Lung microvascular endothelial cell (primary cell): ENCODE measurements around the gene SERPINA10. TPM values are rescaled to one million over a fixed set of nuclear protein-coding genes. Genes with fewer than 3 reads are reported as not detected.
"Not testable (repeated sequence)": the region's sequence is repeated elsewhere in the genome, so short reads cannot be mapped to it uniquely, and the experiment has no call there.

ENCODE experiments used
- DNase-seq, 2 donors: peaks; one replicate each; pipeline versions ENCODE4 v3.0.0 to v3.0.0-alpha.2; 2010; ENCODE audit warnings: low read depth in 2 of 2
- total RNA-seq: library from RNA; depleted of rRNA; stranded (reverse); fragments of >200 nt; gene quantifications from 2 replicates; pipeline ENCODE4 v1.2.1, GENCODE V29; 2014

The SERPINA10 gene
- total RNA-seq, 1 donor from 2014 or later: not detected

- DNase-seq: no peak
These were observed 8.8 kb downstream of the SERPINA10 start for GRCh38 chr14:94284221-94284620.

GRCh38 chr14:94282991-94283723 lies 9.9 kb downstream of the SERPINA10 start:
- no peak for DNase-seq

GRCh38 chr14:94278731-94279130 lies 14.3 kb downstream of the SERPINA10 start:
- DNase-seq: no peak

GRCh38 chr14:94276898-94277561 lies 16.0 kb downstream of the SERPINA10 start:
- DNase-seq: not testable (repeated sequence)

GRCh38 chr14:94269156-94269555 lies 23.9 kb downstream of the SERPINA10 start:
- DNase-seq: no peak

GRCh38 chr14:94268582-94268981 lies 24.5 kb downstream of the SERPINA10 start:
- not testable (repeated sequence) for DNase-seq

- no peak for DNase-seq
These were observed 25.7 kb downstream of the SERPINA10 start for GRCh38 chr14:94267352-94267751.

- DNase-seq: not testable (repeated sequence)
These were observed 28.9 kb downstream of the SERPINA10 start for GRCh38 chr14:94264195-94264594.

GRCh38 chr14:94244182-94244581 lies 48.9 kb downstream of the SERPINA10 start:
- no peak for DNase-seq

GRCh38 chr14:94239406-94239805 lies 53.7 kb downstream of the SERPINA10 start:
- DNase-seq: no peak

GRCh38 chr14:94237983-94238382 lies 55.1 kb downstream of the SERPINA10 start:
- no peak for DNase-seq

- DNase-seq: no peak
These were observed 56.0 kb downstream of the SERPINA10 start for GRCh38 chr14:94237046-94237445.

Other genes starting within 250 kb of the SERPINA10 start
- gene DDX24, start 212.1 kb downstream of the SERPINA10 start, total RNA-seq: 53.8 and 79.8 TPM in 2 replicates
- 8.3 and 14.2 TPM in 2 replicates for gene IFI27L1, start 212.0 kb downstream of the SERPINA10 start, total RNA-seq
- gene IFI27, start 182.5 kb downstream of the SERPINA10 start, total RNA-seq: 7.9 and 78.0 TPM in 2 replicates
- 9.3 and 15.0 TPM in 2 replicates for gene IFI27L2, start 163.7 kb downstream of the SERPINA10 start, total RNA-seq
- gene PPP4R4, start 118.9 kb downstream of the SERPINA10 start, total RNA-seq: under 0.01 TPM in 1 of 2 replicates, not detected in the other
- not detected in 2 replicates for gene SERPINA6, start 30.1 kb upstream of the SERPINA10 start, total RNA-seq
- not detected in 2 replicates for gene SERPINA2, start 73.4 kb upstream of the SERPINA10 start, total RNA-seq
- not detected in 2 replicates for gene SERPINA1, start 95.3 kb upstream of the SERPINA10 start, total RNA-seq
- gene SERPINA11, start 159.5 kb upstream of the SERPINA10 start, total RNA-seq: not detected in 2 replicates
- gene SERPINA9, start 182.9 kb upstream of the SERPINA10 start, total RNA-seq: not detected in 2 replicates
- gene SERPINA12, start 216.2 kb upstream of the SERPINA10 start, total RNA-seq: not detected in 2 replicates